NCI-H748 treated with DMSO at 0.1 percent for 48 hours (cell line): Measurements from ENCODE around the gene XPO4.
A peak's percentile ranks its signal among the peaks of the same experiment; 100 is the strongest.
"Not testable (repeated sequence)": the region's sequence is repeated elsewhere in the genome, so short reads cannot be mapped to it uniquely, and the experiment has no call there.

Experiments
- DNase-seq: peaks from one replicate; lab custom pipeline; 2025; lab: John Stamatoyannopoulos, UW

Gene XPO4

DNA sequence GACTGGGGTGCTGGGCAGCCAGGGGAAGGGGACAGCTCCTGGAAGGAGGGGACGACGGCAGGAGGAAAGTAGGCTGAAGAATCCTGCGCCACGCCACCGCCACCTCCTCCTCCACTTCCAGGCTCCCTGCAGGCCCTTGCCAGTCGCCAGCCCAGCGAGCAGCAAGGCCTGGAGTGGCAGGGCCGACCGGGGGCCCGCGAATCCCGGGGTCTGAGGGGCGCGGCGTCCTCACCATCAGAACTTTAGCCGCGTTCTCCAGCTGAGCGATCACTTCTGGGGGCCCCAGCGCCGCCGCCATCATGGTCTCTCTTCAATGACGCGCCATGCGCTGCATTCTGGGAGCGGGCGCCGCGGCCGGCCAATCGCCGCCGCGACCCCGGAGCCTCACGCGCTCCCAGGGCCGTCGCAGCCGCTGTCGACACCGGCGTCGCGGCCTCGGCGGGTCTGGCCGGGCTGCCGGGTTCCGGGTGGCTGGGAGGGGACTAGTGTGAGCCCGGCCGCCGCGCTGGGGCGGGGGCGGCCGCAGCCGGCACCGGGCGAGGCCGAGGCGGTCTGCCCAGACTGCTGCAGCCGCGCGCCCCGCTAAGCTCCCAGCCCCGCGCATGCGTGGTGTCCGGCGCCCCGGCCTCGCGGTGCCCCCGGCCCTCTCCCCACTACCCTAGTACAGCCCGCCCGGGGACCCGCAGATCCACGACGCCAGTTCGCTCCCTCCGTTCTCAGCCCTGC lies at the start of gene XPO4:
Gene XPO4, minus strand, starts transcription at position 309 of the 726 bp plus-strand sequence. Its CDS starts 8 bp downstream, at position 301.
- DNase-seq = peak; percentile 83

DNA sequence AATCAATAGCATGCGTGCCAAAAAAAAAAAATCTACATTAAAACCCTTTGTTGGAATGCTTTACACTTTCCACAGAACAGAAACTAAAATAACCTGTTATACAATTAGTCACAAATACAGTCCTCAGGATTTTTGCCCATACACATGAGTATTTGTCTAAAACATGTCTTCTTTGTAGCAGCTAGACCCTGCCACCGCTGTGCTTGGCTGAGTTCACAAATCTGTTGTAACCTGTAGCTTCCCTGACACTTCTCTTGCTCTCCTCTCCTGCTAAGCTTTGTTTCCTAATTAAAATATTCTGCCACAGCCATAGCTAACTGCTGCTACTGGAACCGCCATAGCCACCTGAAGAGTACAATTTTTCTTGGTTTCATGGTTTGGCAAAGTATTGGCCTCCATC lies 45.5 kb upstream of the XPO4 start:
- not testable (repeated sequence) for DNase-seq

DNA sequence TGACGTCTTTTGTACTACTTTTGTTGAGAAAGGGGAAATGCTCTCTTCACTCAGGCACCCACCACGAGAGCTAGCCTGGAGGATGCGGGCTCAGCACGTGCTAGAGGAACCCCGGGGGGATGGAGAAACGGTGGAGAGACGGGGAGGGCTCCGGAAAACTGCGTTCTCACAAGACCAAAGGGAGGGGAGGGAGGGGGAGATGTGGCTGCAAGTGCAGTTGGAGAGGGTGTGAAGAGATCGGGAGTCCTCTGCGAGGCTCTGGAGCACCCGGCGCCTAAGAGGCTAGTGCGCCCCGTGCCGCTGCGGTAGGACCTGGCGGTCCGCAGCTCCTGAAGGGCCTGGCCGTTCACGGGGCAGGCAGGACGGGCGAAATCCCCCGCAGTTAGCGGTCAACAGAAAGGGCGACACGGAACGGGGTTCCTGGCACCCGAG lies 43.4 kb upstream of the XPO4 start:
- DNase-seq = no peak

DNA sequence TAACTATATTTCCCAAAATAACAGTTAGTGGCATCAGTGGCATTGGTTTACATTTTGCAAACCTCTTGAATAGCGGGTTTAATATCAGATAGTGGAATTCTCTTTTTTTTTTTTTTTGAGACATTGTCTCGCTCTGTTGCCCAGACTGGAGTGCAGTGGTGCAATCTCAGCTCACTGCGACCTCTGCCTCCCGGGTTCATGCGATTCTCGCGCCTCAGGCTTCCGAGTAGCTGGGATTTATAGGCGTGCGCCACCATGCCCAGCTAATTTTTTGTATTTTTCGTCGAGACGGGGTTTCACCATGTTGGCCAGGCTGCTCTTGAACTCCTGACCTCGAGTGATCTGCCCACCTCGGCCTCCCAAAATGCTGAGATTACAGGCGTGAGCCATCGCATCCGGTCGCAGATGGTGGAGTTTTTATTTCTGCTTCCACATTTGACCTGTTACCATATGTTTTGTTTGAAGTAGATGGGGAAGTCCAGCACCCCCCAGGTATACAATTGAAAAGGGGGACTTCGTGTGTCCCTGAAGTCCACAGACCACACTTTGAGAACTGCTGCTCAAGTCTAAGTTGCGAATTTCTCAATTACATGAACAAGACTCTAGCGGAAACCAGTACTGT lies 40.5 kb upstream of the XPO4 start:
- no peak for DNase-seq

DNA sequence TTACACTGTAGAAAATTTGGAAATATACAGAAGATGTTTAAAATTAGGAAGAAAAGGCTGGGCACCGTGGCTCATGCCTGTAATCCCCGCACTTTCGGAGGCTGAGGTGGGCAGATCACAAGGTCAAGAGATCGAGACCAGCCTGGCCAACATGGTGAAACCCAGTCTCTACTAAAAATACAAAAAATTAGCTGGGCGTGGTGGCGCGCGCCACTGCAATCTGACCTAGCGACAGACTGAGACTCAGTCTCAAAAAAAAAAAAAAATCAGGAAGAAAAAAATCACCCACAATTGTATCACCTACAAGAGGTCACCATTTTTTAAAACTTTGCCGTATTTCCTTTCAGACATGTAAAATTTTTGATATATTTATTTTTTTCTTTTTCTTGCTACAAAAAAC lies 38.0 kb upstream of the XPO4 start:
- DNase-seq = not testable (repeated sequence)

DNA sequence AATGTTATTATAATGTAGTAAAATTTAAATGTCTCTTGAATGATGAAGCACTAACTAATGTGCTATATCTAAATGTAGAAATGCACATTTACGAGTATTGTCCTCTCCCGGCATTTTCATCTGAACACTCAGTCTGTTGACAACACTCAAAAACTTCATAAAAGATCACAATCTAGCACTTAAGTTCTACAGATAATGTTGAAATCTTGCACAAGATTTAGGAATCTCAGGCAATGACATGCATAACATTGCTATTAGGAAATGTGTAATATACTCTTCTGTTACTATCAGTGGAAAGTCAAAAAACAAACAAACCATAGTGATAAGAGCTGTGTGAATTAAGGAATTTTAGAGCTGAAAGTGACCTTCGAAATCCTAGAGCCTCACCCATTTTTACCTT lies 37.5 kb upstream of the XPO4 start:
- DNase-seq = no peak

DNA sequence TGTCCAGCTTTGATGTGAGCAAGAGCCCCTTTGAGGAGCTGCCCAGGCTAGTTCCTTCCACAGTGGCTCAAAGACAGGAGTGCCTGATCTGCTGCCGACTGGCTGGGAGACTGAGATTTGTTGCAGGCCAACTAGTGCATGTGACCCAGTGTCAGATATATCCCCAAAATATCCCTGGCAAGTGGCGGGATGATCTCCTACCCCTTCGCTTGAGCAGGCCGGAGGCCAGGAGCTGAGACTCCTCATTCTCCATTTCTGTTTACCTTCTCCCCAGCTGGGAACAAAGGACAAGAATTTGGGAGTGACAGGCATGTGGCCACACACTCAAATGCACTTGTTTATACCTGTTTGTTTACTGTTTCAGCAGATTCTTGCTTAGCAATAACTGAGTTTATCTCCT lies 37.1 kb upstream of the XPO4 start:
- no peak for DNase-seq

DNA sequence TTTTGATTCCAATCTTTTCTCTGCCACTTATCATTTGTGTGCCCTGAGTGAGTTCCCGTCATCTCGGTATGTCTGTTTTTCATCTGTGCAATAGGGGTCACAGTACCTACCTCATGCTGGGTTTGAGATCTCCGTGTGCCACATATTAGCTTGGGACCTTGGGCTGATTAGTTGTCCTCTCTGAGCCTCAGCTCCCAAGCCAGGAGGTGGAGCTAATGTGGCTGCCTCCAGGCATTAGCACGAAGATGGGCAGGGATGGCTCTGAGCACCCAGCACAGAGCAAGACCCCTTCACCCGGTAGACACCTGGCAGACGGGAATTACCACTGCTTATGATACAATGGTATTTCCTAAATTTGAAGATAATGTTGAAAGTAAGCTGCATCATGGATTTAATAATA lies 35.8 kb upstream of the XPO4 start:
- DNase-seq = no peak

DNA sequence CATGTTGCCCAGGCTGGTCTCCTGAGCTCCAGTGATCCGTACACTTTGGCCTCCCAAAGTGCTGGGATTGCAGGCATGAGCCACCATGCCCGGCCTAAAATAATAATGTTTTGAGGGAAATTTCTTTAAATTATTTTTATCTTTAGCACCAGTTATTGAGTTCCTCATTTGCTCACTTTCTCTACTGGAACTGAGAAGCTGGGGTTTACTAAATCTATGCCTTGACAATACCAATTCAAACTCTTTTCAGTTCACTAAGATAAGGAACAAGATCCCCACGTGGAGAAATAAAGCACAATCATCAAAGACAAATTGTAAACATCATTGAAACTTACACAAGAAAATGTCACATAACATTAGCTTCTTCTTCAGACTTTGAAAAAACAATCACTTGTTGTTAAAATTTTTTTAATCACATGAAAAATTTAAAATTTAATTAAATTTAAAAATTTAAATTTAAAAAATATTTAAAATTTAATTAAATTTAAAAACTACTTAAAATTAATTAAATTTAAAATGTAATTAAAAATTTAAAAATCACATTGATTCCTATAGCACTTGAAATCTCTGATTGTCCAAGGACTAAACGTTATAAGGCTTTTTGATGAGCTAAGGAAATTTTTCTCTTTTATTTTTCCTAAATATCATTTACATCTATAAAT lies 25.2 kb upstream of the XPO4 start:
- no peak for DNase-seq

DNA sequence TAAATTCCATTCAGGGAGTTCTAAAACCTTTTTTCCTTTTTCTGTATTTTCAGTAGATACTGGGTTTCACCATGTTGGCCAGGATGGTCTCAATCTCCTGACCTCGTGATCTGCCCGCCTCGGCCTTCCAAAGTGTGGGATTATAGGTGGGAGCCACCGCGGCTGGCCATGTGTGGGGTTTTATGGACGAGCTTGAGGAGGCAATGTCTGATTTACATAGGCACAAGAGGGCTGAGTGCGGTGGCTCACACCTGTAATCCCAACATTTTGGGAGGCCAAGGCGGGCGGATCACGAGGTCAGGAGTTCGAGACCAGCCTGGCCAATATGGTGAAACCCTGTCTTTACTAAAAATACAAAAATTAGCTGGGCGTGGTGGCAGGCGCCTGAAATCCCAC lies 22.8 kb upstream of the XPO4 start:
- DNase-seq = not testable (repeated sequence)

DNA sequence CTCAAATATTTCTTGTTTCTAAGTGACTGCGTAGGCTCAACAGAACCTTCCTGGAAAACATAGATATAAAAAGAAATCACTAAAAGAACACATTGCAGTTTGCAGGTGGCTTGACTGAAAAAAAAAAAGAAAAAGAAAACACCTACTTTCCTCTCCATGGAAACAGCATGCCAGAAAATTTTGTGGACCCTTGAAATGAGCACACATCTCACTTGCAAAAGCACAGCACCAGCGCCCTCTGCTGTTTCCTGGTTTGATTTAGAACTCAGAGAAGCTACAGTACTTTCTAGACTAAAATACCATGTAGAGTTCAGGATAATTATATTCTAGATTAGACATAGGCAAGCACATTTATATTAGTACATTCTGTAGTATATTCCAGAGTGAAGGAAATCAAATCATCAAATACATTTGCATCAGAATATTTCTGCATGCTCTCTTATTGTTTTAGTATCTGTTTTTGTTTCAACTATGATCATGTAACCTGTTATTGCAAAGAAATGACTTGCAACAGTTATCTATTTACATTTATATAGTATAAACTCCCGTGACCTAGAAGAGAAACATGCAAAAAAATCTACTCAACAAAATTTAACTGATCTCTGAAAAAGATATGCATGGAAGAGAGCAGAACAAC lies 22.3 kb upstream of the XPO4 start:
- DNase-seq = peak; percentile 87

DNA sequence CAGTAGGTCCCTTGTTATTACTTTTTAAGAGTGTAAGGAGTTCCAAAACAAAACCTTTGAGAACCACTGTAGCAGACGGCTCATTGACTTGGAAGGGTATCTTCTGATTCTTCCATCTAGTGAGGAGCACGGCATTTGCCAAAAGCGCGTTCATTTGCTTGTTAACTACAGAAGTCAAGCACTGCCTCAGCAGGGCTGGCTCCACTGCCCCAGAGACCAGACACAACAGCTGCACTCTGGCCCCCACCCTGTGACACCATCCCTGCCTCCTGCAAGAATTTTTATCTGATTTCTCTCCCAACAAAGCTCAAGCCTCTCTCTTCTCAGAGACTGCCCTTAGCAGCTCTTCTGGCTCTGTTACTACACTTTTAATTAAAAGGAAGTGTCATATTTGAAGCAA lies 20.7 kb upstream of the XPO4 start:
- DNase-seq = no peak

DNA sequence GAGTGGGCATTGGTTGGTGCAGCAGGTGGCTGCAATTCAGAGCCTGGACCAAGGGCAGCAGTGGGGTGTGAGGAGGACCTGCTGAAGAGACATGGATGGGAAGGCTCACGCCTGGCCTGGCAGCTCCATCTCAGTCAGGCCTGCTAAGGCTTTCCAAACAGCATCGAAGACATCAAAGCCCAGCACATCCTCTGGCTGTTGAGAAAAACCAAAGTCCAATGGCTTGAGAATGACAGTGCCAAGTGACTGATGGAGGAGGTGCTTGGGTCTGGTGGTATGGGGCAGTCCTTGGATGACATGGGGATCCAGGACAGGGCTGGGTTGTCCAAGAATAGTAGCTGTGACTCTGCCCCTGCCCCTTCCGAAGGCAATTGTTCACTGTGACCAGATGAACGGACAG lies 19.0 kb upstream of the XPO4 start:
- DNase-seq = no peak

DNA sequence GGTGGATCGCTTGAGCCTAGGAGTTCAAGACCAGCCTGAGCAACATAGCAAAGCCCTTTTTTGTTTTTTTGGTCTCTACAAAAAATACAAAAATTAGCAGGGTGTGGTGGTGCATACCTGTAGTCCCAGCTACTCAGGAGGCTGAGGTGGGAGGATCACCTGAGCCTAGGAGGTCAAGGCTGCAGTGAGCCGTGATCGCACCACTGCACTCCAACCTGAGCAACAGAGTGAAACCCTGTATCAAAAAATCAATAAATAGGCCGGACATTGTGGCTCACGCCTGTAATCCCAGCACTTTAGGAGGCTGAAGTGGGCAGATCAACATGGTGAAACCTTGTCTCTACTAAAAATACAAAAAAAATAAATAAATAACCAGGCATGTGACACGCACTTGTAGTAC lies 13.1 kb upstream of the XPO4 start:
- DNase-seq = not testable (repeated sequence)

DNA sequence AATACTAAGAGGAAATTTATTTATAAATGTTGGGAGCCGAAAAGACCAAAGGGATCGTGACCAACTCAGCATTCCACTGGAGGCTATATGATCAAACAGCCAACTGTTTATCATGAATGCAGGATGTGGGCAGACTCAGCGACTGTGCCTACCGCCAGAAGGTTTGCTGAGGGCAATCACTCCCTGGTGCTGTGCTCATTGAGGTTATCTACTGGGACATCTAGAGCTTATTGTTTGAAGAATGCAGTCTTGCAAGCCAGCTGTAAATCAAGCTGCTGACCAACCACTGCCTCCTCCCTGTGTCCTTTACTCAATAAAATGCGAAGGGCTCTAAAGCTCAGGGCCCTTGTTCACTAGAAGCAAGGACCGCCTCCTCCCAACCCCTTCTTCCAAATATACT lies 8.5 kb upstream of the XPO4 start:
- DNase-seq = no peak

DNA sequence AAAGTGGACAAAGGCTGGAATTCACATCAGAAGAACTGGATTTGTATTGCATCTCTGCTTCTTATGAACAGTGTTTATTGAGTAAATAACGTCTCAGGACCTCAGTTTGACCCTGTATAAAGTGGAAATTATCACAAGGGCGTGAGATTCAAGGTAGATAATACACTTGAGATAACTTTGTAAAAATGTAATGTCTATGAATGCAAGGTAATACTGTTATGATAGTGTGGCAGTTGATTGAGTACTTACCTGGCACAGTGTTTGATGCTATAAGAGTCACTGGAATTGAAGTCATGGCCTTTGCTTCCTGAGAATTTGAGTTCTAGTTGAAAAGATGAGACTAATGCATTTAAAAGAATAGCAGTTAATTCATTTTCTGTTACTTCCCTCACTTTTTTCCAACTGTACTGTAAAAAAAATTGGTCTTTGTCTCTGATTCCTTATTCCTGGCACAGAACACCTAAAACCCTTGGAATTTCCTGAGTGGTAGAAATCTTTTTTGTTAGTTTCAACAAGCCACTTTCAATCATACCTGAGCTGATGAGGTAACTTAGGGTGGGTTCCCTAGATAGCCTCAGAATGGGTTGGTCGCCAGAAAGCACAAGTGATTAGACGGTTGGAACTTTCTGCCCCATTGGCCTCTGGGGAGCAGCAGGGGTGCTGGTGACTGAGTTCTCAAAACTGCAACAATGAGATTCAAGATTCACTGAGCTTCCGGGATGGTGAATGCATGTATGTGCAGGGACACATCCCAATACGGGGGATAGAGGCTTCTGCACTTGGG lies 6.4 kb upstream of the XPO4 start:
- DNase-seq = no peak

DNA sequence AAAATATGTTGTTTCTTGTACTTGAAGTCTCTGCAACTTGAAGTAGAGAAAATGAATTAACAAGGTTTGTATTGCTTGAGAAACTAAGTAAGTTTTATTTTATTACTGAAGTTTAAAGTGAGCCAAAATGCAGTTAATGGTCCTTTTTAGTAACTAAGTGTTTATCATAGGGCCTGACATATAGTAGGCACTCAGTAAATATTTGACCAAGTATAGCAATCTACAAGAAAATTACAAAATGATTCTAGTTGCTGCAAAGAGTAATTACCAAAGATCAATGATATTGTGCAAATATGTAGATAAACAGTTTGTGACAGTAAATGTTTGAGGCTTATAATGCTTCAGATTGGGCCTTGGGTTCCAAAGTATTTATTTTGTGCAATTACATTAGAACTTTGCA lies 2.4 kb upstream of the XPO4 start:
- DNase-seq = no peak

DNA sequence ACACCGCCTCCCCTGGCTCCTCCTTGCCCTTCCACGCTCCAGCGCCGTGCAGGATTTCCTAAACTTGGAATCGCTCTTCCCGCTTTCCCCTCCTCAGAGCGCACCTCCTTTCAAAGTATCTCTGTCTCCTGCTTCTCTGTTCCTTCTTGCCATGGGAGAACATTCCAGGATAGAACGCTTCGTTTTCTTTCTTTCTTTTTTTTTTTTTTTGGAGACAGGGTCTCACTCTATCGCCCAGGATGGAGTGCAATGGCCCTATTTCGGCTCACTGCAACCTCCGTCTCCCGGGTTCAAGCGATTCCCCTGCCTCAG lies 574 bp upstream of the XPO4 start:
- no peak for DNase-seq

DNA sequence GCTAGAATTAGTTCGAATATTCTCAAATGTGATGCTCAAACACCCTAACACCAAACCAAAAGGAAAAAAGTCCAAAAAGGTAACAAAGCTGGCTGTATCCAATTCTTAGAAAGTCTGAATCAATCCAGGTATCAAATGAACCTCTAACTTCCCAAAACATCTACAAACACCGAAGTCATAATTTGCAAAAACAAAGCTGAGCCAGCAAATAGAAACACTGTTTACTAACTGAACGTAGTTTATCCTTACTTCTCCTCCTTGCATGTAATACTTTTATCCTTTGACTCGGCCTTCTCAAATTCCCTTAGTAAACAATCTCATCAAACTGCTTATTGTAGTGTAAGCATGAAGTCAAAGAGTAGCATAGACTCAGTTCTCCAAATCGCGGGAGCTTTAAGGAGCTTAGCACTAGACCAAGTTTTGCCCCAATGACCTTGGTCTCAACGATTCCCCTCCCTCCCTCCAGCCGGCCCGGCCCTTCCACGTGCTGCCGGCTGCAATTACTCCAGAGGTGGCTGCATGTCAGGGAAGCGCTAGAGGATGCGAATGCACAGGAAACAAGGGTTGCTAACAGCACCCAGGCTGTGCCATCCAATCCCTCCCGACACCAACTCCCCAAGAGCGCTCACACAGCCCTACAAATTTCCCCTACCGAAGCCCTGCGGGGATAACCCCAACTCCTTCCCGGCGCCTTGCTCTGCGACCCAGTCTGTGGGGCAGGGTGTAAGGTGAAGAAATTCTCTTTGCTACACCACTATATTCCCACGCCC lies 693 bp downstream of the XPO4 start:
- peak; percentile 33 for DNase-seq

DNA sequence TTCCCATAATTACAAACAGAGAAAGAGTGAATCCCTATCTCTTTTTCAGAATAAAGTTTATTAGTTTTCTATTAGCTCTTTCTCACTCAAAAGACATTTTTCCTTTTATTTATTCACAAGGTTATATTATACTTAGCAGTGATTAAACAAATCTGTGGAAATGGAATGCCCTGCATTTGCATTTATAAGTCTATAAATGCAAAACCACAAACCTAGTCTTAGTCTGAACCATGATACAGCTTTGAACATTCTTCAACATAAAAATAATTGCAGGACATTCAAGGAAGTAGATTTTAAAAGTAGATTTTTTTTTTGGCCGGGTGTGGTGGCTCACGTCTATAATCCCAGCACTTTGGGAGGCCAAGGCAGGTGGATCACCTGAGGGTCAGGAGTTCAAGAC lies 8.3 kb downstream of the XPO4 start:
- DNase-seq = no peak

DNA sequence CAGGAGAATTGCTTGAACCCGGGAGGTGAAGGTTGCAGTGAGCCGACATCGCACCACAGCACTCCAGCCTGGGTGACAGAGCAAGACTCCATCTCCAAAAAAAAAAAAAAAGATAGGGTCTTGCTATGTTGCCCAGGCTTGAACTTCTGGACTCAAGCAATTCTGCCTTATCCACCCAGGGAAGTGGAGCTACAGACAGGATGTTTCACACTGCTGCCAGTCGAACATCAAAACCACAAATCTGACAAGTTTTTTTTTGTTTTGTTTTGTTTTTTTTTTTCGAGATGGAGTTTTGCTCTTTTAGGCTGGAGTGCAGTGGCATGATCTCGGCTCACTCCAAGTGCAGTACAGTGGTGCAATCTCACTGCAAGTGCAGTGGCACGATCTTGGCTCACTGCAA lies 10.8 kb downstream of the XPO4 start:
- no peak for DNase-seq

DNA sequence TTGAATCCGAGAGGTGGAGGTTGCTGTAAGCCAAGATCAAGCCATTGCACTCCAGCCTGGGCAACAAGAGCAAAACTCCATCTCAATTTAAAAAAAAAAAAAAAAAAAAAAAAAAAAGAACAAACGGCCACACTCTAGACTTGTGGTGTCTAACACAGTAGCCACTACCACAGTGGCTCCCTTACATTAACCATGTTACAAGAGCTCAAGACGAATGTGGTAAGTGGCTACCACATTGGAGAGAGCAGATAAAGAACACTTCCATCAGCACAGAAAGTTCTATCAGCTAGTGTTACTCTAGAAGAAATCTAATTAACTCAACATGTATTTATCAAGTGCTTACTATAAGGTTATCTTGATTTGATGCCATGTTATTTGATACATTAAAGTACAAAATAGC lies 11.5 kb downstream of the XPO4 start:
- DNase-seq = no peak
